HepG2 (cell line): ENCODE data around the gene GRIK4. TPM values are rescaled to one million over a fixed set of nuclear protein-coding genes. Genes with fewer than 3 reads are reported as not detected.

Experiments used
- ELF3 ChIP-seq: IDR thresholded peaks from 2 replicates; pipeline ENCODE4 v1.6.1; 2016; ENCODE audit warnings: missing genetic modification reagents, missing compliant biosample characterization
- FOXM1 ChIP-seq: sonication (generic); formaldehyde crosslinking; IDR thresholded peaks from 2 replicates; pipeline ENCODE4 v1.5.0; 2020; ENCODE audit warnings: missing genetic modification reagents
- NCOR1 ChIP-seq: fragments of 200-600 bp; sonication (generic); IDR thresholded peaks from 2 replicates; pipeline ENCODE4 v1.7.0; 2017; ENCODE audit warnings: antibody characterized with exemption, low read length, borderline replicate concordance
- PITX1 ChIP-seq: sonication (generic); formaldehyde crosslinking; IDR thresholded peaks from 2 replicates; pipeline ENCODE4 v1.5.1; 2020; ENCODE audit warnings: mild to moderate bottlenecking, missing genetic modification reagents
- RARA ChIP-seq: IDR thresholded peaks from 2 replicates; pipeline ENCODE4 v1.6.1; 2016; ENCODE audit warnings: missing genetic modification reagents, missing compliant biosample characterization
- RERE ChIP-seq: IDR thresholded peaks from 2 replicates; pipeline ENCODE4 v1.6.1; 2016; ENCODE audit warnings: low read depth, missing genetic modification reagents, missing compliant biosample characterization
- SNRNP70 ChIP-seq: fragments of 200-400 bp; formaldehyde crosslinking; IDR thresholded peaks from 2 replicates; pipeline ENCODE4 v1.6.1; 2017; ENCODE audit warnings: mild to moderate bottlenecking, low read depth, low read length, moderate library complexity
- TOPORS ChIP-seq: sonication (generic); formaldehyde crosslinking; IDR thresholded peaks from 2 replicates; pipeline ENCODE4 v1.8.0; 2023; ENCODE audit warnings: mild to moderate bottlenecking, missing genetic modification reagents
- ZFY ChIP-seq: sonication (generic); formaldehyde crosslinking; IDR thresholded peaks from 2 replicates; pipeline ENCODE4 v1.4.0; 2020; ENCODE audit warnings: missing genetic modification reagents
- ZNF574 ChIP-seq: sonication (generic); formaldehyde crosslinking; IDR thresholded peaks from 2 replicates; pipeline ENCODE4 v1.4.0; 2020; ENCODE audit warnings: missing genetic modification reagents
- ZNF672 ChIP-seq: sonication (generic); formaldehyde crosslinking; IDR thresholded peaks from 2 replicates; pipeline ENCODE4 v1.8.1; 2022; ENCODE audit warnings: missing genetic modification reagents
- ZNF782 ChIP-seq: sonication (generic); formaldehyde crosslinking; IDR thresholded peaks from 2 replicates; pipeline ENCODE4 v1.4.0; 2020; ENCODE audit warnings: missing genetic modification reagents, mild to moderate bottlenecking, borderline replicate concordance
- polyA plus RNA-seq, 8 experiments: library from polyadenylated mRNA; depleted of rRNA in 3 of 8; stranded (reverse) in 7 of 8; unstranded in 1 of 8; fragments of >200 nt; fragmentation: Illumina TruSeq in 4 of 8; extraction: Trizol in 4 of 8; gene quantifications; 2 replicates each; pipeline versions ENCODE4 v1.2.1 to v1.2.3, GENCODE V29; 2011 to 2016; ENCODE audit warnings: low read depth in 4 of 8, missing spikeins in 1 of 8, mixed read lengths in 1 of 8; ENCODE audit not compliant: insufficient read depth in 1 of 8
- total RNA-seq, 5 experiments: library from RNA; depleted of rRNA; stranded (reverse); fragments of >200 nt; fragmentation: Illumina TruSeq; extraction: Trizol; gene quantifications; 2 replicates each; pipeline ENCODE4 v1.2.3, GENCODE V29; 2016; ENCODE audit warnings: low read depth in 1 of 5
- TF ChIP-seq, protein P1 (sequence below): sonication (generic); formaldehyde crosslinking; IDR thresholded peaks from 2 replicates; pipeline ENCODE4 v1.8.0; 2022; ENCODE audit warnings: mild to moderate bottlenecking, missing genetic modification reagents, borderline replicate concordance
- TF ChIP-seq, protein P2 (sequence below): sonication (generic); formaldehyde crosslinking; IDR thresholded peaks from 2 replicates; pipeline ENCODE4 v1.8.1; 2022; ENCODE audit warnings: low read depth, mild to moderate bottlenecking, missing genetic modification reagents
- TF ChIP-seq, protein P3 (sequence below): sonication (generic); formaldehyde crosslinking; IDR thresholded peaks from 2 replicates; pipeline ENCODE4 v1.4.0; 2020; ENCODE audit warnings: mild to moderate bottlenecking, missing genetic modification reagents, borderline replicate concordance

Gene GRIK4
- total and polyA plus RNA-seq, 2 of the 13 experiments (the other 11 are each of a cell fraction or from before 2014, with no cell fraction given), result 0.04 to 0.07 TPM

GRCh38 chr11:120818097-120818496 is 306.5 kb downstream of the GRIK4 start (continued):
- TF ChIP-seq, protein P1, sequence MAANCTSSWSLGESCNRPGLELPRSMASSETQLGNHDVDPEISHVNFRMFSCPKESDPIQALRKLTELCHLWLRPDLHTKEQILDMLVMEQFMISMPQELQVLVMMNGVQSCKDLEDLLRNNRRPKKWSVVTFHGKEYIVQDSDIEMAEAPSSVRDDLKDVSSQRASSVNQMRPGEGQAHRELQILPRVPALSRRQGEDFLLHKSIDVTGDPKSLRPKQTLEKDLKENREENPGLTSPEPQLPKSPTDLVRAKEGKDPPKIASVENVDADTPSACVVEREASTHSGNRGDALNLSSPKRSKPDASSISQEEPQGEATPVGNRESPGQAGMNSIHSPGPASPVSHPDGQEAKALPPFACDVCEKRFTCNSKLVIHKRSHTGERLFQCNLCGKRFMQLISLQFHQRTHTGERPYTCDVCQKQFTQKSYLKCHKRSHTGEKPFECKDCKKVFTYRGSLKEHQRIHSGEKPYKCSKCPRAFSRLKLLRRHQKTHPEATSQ (CRISPR knock-in tag), result no peak
- TF ChIP-seq ZNF574 (CRISPR knock-in tag) (peak; percentile 73), TOPORS (peak; percentile 49; the same call in 1 of the 2 replicates), ZNF782 (CRISPR knock-in tag) (0 out of 2 replicates have a peak, but pooled peaks have one; percentile 44), SNRNP70 (no peak), NCOR1 (peak; percentile 59; the same call in 1 of the 2 replicates), ZNF672 (CRISPR knock-in tag) (no peak), PITX1 (CRISPR knock-in tag) (peak; percentile 68; the same call in 1 of the 2 replicates), RARA (peak; percentile 91), RERE (CRISPR knock-in tag) (0 out of 2 replicates have a peak, but pooled peaks have one; percentile 15), ELF3 (CRISPR knock-in tag) (peak; percentile 62; the same call in 1 of the 2 replicates), ZFY (CRISPR knock-in tag) (no peak), FOXM1 (CRISPR knock-in tag) (no peak)
- TF ChIP-seq, protein P2, sequence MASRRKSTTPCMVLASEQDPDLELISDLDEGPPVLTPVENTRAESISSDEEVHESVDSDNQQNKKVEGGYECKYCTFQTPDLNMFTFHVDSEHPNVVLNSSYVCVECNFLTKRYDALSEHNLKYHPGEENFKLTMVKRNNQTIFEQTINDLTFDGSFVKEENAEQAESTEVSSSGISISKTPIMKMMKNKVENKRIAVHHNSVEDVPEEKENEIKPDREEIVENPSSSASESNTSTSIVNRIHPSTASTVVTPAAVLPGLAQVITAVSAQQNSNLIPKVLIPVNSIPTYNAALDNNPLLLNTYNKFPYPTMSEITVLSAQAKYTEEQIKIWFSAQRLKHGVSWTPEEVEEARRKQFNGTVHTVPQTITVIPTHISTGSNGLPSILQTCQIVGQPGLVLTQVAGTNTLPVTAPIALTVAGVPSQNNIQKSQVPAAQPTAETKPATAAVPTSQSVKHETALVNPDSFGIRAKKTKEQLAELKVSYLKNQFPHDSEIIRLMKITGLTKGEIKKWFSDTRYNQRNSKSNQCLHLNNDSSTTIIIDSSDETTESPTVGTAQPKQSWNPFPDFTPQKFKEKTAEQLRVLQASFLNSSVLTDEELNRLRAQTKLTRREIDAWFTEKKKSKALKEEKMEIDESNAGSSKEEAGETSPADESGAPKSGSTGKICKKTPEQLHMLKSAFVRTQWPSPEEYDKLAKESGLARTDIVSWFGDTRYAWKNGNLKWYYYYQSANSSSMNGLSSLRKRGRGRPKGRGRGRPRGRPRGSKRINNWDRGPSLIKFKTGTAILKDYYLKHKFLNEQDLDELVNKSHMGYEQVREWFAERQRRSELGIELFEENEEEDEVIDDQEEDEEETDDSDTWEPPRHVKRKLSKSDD (CRISPR knock-in tag), result no peak
- TF ChIP-seq, protein P3, sequence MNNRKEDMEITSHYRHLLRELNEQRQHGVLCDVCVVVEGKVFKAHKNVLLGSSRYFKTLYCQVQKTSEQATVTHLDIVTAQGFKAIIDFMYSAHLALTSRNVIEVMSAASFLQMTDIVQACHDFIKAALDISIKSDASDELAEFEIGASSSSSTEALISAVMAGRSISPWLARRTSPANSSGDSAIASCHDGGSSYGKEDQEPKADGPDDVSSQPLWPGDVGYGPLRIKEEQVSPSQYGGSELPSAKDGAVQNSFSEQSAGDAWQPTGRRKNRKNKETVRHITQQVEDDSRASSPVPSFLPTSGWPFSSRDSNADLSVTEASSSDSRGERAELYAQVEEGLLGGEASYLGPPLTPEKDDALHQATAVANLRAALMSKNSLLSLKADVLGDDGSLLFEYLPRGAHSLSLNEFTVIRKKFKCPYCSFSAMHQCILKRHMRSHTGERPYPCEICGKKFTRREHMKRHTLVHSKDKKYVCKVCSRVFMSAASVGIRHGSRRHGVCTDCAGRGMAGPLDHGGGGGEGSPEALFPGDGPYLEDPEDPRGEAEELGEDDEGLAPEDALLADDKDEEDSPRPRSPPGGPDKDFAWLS (CRISPR knock-in tag), result no peak
